SH-SY5Y (cell line): ENCODE data around the gene ZBED4.

Experiments
- GATA2 ChIP-seq: IDR thresholded peaks from 2 replicates; pipeline ENCODE4 v1.6.1; 2011; ENCODE audit warnings: mild to moderate bottlenecking, low read depth, low read length
- GATA3 ChIP-seq: IDR thresholded peaks from 2 replicates; pipeline ENCODE4 v1.6.1; 2011; ENCODE audit warnings: low read depth, mild to moderate bottlenecking, low read length, moderate library complexity

- no peak for TF ChIP-seq GATA2
- no peak for TF ChIP-seq GATA3
These were observed 27.6 kb upstream of the ZBED4 start for GRCh38 chr22:49825944-49826602.
